ENCODE measurements around the gene ARPC1A.
A peak's percentile ranks its signal among the peaks of the same experiment; 100 is the strongest.
"Not testable (repeated sequence)": the region's sequence is repeated elsewhere in the genome, so short reads cannot be mapped to it uniquely, and the experiment has no call there.

ARPC1A gene

DNA sequence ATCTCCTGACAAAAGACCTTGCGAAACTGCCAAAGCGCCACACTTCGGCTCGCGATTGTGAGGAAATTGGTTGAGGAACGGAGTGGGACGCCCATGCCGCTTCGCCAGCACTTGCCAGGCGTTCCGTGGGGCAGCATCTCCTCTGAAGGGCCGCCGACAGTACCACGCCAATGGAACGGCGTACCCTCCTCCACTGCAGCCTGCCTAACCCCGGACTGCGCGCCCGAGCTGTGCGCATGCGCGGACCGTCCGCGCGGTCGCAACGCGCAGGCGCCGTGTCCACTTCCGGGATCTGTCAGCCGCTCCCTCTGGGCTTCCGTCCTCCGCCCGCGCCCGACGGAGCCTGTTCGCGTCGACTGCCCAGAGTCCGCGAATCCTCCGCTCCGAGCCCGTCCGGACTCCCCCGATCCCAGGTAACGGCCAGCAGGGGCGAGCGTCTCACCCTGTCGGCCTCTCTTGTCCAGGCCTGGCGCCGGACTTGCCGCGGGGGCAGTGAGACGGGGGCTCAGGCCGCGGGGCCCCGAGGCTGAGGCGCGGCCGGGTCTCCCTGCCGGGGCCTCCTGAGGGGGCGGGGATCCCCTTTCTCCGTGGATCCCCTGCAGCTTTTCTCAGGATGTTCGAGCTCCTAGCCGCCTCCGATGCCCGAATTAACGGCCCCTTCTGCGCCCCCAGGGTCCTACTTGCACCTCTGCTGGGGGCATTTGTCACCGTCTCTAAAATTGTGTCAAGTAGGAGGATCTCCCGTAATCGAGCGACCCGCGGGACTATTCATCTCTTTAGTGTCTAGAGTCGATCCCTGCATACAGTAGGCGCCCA lies at the start of gene ARPC1A:
ARPC1A (plus strand) TSS at position 307 of the 816 bp plus-strand sequence. CDS start 7,456 bp downstream, outside the sequence.
- TF ChIP-seq, protein P1, sequence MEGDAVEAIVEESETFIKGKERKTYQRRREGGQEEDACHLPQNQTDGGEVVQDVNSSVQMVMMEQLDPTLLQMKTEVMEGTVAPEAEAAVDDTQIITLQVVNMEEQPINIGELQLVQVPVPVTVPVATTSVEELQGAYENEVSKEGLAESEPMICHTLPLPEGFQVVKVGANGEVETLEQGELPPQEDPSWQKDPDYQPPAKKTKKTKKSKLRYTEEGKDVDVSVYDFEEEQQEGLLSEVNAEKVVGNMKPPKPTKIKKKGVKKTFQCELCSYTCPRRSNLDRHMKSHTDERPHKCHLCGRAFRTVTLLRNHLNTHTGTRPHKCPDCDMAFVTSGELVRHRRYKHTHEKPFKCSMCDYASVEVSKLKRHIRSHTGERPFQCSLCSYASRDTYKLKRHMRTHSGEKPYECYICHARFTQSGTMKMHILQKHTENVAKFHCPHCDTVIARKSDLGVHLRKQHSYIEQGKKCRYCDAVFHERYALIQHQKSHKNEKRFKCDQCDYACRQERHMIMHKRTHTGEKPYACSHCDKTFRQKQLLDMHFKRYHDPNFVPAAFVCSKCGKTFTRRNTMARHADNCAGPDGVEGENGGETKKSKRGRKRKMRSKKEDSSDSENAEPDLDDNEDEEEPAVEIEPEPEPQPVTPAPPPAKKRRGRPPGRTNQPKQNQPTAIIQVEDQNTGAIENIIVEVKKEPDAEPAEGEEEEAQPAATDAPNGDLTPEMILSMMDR (conservative IDR thresholded peaks at IDR 0.05; ENCODE audit: low read depth, low read length): peak; percentile 47
- DNase-seq (ENCODE audit: low read depth): peak; percentile 97
- peak within 1 kb of the TSS; percentile 77 for H3K4me3 ChIP-seq (ENCODE audit: low read depth, low read length)

DNA sequence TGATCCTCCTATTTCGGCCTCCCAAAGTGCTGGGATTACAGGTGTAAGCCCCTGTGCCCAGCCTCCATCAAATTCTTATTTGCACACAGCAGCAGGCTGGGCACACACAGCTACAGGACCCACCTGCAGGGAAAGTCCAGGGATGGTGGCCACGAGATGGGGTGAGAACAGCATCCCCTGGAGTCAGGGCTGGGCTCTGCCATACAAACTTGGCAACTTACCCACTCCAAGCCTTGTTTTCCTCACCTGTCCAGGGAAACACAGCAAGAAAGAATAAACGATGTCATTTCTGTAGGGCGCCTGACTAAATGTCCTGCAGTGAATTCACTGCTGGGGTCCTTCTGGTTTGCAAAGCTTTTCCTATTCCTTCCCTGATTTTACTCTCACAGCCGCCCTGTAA lies 47.5 kb upstream of the ARPC1A start:
- H3K4me3 ChIP-seq (ENCODE audit: low read depth, low read length): no peak overlapping the region
- DNase-seq (ENCODE audit: low read depth): no peak
- TF ChIP-seq, protein P1 (conservative IDR thresholded peaks at IDR 0.05; ENCODE audit: low read depth, low read length): peak; percentile 31

DNA sequence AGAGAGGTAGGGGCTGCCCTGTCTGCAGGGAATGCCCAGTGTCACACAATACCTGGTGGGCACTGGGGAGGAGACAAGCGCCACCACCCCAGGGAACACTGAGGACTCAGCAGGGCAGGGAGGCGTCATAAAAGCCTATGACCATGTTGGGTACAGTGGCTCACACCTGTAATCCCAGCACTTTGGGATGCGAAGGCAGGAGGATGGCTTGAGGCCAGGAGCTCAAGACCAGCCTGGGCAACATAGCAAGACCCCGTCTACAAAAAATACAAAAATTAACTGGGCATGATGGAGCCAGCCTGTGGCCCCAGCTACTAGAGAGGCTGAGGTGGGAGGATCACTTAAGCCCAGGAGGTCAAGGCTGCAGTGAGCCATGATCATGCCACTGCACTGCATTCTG lies 41.5 kb upstream of the ARPC1A start:
- not testable (repeated sequence) for DNase-seq (ENCODE audit: low read depth); H3K4me3 ChIP-seq (ENCODE audit: low read depth, low read length)

DNA sequence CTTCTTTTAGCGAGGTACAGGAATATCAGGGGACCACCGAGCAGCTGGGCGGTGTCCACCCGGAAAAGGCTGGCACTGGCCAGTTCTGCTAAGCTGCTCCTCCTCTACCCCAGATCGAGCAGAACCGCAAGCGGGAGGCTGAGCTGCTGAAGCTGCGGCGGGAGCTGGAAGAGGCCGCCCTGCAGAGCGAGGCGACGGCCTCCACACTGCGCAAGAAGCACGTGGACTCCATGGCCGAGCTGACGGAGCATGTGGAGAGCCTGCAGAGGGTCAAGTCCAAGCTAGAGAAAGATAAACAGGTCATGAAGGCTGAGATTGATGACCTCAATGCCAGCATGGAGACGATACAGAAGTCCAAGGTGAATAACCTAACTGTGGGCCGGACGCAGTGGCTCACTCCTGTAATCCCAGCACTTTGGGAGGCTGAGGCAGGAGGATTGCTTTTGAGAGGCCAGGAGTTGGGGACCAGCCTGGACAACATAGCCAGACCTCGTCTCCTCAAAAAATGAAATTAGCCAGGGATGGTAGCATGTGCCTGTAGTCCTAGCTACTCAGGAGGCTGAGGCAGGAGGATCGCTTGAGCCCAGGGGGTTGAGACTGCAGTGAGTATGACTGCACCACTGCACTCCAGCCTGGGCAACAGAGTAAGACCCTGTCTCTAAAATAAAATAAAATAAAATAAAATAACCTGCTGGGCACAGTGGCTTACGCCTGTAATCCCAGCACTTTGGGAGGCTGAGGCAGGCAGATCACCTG lies 37.7 kb upstream of the ARPC1A start:
- TF ChIP-seq, protein P1 (conservative IDR thresholded peaks at IDR 0.05; ENCODE audit: low read depth, low read length): no peak
- H3K4me3 ChIP-seq (ENCODE audit: low read depth, low read length): no peak overlapping the region
- no peak for DNase-seq (ENCODE audit: low read depth)

DNA sequence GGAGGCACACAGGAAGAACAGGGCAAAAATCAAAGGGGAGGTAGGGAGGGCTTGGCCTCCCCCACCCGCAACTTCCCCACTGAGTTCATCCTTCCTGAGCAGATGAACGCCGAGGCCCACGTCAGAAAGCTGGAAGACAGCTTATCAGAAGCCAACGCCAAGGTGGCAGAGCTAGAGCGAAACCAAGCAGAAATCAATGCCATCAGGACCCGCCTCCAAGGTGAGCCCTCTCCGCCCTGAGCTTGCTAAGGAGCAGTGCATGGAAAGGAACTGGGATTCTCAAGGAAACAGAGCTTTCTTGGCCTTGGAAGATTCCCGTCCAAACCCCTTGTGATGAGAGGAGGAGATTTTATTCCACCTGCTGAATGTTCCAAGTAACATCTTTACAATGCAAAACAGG lies 36.5 kb upstream of the ARPC1A start:
- no peak for DNase-seq (ENCODE audit: low read depth)
- H3K4me3 ChIP-seq (ENCODE audit: low read depth, low read length): no peak overlapping the region
- TF ChIP-seq, protein P1 (conservative IDR thresholded peaks at IDR 0.05; ENCODE audit: low read depth, low read length): no peak

DNA sequence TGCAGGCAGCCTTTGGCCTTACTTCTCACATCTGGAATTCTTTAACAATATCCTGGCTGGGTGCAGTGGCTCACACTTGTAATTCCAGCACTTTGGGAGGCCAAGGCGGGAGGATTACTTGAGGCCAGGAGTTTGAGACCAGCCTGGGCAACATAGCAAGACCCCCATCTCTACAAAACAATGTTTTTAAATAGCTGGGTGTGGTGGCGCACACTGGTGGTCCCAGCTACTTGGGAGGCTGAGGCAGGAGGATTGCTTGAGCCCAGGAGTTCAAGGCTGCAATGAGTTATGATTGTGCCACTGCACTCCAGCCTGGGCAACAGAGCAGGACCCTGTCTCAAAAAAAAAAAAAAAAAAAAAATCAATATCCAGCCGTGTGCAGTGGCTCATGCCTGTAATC lies 35.5 kb upstream of the ARPC1A start:
- not testable (repeated sequence) for H3K4me3 ChIP-seq (ENCODE audit: low read depth, low read length); DNase-seq (ENCODE audit: low read depth)

DNA sequence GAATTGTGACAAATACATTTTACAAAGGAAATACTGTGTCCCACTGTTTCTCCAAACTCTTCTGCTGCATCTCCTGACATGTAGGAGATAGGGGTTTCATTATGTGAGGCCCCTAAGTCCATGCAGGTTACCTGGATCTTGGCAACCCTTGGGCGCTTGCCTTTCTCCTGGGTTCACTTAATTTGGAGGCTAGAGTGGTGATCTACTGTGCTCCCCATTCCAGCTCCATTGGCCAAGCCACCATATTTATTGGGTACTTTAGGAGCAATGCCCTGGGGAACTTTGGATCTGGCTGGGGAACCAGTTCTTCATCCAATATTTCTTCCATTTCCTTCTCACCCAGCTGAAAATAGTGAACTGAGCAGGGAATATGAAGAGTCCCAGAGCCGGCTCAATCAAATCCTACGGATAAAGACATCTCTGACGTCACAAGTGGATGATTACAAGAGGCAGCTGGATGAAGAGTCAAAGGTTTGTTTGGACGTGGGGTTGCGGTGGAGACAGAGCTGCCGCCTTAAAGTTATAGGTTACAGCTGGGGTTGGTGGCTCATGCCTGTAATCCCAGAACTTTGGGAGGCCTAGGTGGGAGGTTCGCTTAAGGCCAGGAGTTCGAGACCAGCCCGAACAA lies 34.6 kb upstream of the ARPC1A start:
- H3K4me3 ChIP-seq (ENCODE audit: low read depth, low read length): no peak overlapping the region
- TF ChIP-seq, protein P1 (conservative IDR thresholded peaks at IDR 0.05; ENCODE audit: low read depth, low read length): no peak
- DNase-seq (ENCODE audit: low read depth): no peak

All from choroid plexus epithelial cell (primary cell).